Stimulated activated CD4-positive, alpha-beta T cell treated with anti-CD3 and anti-CD28 coated beads, TNF-alpha, amount 100 ng/mL, for 24 hours (primary cell): ENCODE measurements around the gene ATXN2.

ENCODE experiments used
- DNase-seq, 3 experiments: peaks; one replicate each; pipeline ENCODE4 v3.0.0-alpha.2; 2020; ENCODE audit warnings: low read depth in 3 of 3

ATXN2 gene

DNA sequence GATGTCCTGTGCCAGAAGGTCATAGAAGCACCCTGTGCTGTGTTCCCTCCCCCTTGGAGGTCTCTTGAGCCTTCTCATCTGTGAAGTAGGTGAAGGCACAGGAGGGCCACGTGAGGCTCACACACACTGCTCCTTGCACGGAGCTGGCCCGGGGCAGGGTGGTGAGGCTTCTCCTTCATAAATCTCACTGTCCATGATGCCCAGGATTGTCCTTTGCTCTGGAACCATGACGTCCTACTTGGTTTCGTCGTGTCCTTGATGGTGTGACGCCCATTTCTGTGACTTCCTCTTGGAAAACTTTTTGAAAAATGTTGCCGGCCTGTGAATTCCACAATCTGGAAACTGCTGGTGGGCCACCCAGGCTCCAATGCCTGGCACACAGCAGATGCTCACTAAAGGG, 159.0 kb downstream of the ATXN2 start:
- no peak for DNase-seq

DNA sequence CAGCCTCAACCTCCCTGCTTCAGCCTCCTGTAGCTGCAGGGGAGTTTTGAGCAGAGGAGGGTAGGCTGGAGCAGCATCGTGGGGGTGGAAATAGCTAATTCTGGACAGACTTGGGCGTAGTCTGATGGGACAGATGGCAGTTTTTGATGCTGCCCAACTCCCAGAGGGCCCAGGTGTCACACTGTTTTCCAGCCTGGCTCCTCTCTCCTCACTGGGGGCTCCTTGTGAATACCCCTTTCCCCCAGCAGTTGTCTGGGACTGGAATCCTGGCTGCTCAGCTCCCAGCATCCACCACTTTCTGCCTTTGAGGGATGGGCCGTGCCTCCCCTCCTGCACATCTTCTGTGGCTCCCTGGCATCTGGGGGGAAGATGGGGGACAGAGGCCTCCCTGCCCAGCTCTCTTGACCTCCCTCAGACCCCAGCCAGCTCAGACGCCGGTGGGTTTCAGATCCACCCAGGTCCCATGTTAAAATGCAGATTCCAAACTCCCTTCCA, 159.4 kb downstream of the ATXN2 start:
- no peak for DNase-seq

DNA sequence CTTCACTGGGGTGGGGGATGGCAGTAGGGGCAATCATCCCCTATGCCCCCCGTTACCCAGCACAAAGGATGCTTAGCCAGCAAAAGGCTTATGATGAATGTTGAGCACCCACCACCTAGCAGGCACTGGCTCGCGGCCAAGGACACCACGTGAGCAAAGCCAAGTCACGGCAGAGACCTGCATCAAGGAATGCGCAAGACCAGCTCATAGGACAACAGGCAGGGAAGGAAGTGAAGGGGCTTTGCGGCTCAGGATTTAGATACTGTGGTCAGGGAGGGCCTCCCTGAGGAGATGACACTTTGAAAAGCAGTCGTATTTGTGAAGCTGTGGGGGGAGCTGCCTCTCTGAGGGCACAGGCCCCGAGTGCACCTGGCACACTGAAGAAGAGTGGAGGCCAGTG, 160.6 kb downstream of the ATXN2 start:
- peak in 1 of 3 experiments; percentile 49 for DNase-seq

DNA sequence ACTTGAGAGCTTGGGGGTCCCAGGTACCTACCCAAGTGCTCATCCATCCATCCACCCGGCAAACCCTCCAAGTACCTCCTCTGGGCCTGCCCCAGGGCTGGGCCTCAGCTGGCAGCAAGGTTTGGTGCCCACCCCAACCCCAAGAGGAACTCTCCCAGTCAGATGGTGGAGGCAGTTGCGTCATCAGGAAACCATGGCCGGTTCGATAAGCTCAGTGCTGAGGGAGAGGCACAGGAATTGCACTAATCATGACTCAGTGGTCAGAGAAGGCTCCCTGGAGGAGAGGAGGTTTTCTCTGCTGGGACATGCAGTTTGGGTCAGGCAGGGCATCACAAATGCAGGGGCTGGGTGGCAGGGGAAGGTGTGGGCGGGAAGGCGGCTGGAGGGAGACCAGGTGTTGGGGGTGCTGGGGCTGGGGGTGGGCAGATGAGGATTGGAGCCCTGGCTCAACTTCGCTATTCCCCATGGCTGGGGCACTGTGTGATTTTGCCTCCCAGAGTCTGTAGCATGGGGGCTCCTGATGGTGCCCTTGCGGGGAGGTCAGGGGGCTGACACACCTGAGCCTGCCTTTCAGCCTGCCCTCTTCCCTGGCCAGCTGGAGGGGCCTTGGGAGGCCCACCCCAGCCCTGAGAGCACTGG, 161.2 kb downstream of the ATXN2 start:
- no peak for DNase-seq

DNA sequence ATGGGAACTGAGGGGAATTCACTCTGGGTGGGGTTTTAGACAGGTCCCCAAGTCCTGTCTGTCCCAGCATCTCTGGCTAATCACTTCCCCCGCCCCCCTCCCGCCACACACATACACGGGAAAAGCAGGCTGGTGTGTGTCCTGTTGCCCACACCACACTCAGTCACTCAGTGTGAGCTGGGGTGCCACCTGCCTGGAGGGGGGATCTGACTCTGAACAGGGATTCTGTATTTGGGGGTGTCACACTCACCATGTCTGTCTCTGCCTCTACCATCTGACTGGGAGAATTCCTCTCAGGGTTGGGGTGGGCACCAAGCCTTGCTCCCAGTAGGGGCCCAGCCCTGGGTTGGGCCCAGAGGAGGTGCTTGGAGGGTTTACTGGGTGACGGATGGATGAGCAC, 162.3 kb downstream of the ATXN2 start:
- no peak for DNase-seq

DNA sequence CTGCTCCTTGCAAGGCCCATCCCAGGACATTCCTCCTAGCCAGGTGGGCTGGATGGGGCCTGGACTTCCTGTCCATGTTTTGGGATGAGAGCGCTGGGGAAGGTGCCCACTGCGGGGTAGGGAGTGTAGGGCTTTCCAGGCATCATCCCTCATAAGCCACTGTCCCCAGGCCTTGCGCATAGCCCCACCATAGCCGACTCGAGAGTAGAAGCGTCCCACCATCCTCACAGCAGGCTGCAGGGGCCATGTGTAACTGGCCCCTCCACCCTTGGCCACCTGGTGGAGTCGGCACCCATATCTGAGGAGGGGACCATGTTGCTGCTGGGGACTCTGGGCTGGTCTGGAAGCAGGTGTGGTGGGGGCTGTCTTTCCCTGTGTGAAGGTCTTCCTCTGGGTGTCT, 162.8 kb downstream of the ATXN2 start:
- DNase-seq = no peak

DNA sequence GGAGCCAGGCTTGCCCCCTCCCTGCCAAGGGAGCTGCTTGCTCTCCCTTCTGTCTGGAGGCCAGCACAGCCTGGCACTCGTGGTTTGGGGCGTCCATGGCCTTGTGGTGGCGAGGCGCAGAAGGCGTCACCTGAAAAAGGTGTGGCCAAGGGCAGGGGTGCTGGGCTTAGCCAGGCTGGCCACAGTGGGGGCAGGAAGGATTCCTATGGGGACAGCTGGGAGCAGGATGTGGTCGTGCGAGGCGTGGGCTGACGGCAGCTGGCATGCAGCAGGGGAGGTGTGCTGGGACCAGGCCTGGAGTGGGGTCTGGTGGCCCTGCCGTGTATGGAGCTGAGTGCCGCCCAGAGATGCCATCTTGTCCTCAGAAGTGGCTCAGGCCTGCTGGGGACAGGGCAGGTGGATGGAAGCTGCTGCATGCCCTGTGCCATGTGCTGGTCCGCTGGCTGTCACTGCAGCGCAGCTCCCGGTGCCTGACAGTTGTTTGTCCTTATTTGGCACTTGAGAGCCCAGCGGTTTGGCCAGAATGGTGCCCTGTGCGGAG, 163.4 kb downstream of the ATXN2 start:
- DNase-seq = no peak

DNA sequence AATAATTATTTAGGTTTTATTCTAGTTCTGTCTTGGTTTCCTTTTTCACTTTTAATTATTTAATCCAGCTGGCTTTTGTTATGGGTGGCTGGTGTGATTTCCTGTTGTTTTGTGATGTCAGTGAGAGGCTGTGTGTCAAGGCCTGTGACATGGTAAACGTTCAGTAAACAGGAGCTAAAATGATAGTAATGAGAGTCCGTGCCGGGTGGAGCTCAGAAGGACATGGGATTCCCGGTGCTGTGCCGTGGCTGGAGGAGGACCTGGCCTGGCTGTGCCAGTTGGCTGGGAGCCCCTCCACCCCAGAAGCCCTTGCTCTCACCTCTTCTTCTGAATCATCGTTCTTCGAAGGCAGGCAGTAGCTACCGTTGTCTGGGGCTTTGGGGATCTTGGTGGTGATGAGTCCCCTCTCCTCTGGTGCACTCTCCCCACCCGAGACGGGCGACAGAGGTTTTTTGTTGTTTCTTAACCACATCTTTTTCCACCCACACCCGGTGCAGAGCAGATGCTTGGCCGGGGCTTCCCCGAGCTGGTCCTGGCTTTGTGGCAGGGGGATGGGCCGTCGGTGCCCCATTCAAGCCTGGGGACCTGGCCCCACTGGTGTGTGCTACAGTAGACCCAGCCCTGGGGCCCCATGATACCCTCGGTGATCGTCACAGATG, 164.3 kb downstream of the ATXN2 start:
- DNase-seq = peak; percentile 66 to 80 (median 76)

DNA sequence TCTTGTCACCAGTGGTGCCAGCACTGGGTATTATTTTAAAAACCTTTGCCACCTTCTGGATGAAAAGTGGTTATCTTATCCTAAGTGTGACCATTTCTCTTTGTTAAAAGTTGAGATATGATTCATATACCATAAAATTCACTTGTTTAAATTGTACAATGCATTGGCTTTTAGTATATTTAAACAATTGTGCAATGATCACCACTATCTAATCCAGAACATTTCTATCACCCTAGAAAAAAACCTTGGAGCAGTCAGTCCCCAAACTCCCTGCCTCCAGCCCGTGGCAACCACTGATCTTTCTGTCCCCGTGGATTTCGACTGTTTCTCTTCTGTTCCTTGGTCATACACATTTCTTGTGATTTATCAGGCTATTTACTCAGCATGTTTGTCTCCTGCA, 165.1 kb downstream of the ATXN2 start:
- no peak for DNase-seq

DNA sequence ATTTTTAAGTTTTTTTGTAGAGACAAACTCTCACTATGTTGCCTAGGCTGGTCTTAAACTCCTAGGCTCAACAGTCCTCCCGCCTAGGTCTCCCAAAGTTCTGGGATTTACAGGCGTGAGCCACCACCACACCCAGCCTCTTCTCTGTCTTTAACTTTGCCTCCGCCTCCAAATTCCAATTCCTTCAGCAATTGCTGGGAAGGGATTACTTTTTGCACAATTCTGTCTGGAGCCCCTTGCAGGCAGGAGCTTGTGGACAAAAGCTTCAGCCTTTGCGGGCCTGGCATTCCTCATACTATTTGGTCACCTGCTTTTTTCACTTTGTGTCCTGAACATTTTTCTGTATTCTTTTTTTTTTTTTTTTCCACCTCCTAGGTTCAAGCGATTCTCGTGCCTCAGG, 167.3 kb downstream of the ATXN2 start:
- no peak for DNase-seq

DNA sequence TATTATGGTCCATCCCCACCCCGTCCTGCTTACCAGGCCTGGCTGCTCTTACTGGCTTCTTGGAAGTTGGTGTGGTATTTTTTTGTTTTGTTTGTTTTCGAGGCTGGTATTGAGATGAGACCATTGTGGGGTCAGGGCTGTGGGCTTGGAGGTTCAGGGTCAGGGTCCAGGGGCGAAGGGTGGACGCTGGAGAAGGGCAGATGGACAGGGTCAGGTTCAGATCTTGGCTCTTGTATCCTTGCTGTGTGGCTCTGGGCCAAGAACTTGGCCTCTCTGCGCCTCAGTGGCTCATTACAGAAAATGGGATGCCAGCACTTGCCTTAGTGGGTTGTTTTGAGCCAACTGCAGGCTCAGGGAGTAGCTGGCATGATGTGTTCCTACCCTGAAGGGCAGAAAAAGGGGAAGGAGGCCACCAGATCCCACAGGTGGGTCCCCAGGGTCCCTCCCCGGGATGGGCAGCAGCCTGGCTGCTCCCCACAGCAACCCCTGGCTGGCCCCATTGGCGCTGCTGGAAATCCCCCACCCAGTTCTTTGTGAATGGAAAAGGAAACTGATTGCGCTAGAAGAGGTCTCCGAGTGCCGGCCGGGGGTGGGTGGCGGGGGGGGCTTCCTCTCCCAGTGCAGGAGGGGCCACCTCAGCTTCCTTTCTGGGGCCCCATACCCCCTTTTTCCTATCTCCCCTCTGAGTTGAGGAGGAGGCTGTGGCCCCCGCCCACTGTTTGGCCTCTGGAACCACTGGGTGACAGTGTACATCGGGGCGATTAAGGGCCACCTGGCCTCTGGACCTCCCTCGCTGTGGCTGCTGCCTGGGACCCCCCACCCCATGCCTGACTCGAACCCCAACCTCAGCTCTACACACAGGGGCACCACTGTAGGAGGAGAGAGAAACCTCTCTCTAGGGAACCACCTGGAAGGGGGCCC, 168.4 kb downstream of the ATXN2 start:
- DNase-seq = peak; percentile 52 to 59 (median 56)

DNA sequence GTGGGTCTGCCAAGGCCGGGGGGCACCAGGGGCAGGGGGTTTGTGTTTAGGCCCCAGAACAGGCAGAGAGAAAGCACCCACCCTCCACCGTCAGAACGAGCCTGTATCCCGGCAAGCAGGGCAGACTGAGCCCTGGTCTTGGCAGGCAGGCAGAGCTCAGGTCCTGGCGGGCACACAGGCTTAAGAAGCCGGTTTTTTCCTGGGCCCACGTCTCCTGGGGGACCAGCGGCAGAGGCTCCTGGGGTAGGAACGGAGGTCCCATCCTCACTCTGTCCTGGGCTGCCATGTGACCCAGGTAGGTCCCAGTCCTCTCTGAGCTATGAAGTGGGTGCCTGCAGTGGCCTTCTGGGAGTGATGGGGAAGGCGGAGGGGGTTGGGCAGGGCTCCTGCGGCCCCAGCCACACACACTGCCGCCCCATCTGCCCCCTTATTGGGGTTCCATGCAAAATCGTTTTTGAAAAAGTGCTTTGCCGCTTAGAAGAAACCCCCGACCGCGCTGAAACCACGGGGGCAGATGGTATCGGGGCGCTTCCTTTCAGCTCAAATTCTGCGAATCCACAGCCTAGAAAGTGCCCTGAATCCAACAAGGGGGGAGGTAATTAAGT, 169.2 kb downstream of the ATXN2 start:
- DNase-seq = peak in 2 of 3 experiments; percentile 31 to 60

DNA sequence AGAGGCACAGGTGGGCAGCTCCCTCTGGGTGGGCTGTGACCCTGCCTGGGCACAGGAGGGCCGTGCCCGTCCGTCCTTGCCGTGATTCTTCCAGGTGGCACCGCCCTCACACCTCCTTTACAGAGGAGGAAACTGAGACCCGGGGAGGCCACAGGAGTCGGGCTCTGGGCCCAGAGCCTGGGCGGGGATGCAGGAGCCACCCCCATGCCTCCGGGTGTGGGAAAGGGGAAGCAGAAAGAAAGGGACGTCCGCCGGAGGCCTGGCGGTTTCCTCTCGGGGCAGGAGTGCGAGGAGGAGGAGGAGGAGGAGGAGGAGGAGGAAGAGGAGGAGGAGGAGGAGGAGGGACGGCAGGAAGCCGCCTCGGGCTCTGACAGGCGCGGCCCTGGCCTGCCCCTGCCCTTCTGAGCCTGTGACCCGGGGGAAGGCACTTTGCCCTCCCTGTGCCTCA, 170.4 kb downstream of the ATXN2 start:
- no peak for DNase-seq

DNA sequence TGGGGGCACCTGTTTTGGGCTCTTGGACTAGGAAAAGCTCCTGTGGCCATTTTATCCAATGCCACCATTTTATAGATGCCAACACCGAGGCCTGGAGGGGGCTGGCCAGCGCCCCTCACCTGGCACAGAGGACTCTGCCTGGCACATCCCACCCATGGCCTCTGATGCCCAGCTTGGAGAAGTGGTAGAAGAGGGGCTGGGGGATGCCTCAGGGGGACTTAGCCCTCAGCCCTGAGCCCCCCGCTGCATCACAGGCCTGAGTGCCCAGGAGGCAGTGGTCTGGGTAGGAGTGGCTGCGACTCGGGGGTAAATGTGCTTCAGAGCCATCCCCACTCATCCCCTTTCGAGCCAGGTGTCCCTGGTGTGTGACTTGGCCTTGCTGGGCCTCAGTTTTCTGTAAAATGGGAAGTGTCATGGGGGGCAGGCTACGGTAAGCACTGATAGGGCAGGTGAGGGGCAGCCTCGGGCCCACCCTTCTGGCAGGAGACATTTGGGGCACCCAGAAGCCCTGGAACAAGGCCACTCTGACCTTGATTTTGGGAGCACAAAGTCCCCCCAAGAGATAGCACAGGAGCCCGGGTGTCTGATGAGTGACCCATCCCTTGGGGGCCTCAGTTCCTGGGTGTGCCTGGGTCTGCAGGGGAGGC, 170.9 kb downstream of the ATXN2 start:
- DNase-seq = no peak

DNA sequence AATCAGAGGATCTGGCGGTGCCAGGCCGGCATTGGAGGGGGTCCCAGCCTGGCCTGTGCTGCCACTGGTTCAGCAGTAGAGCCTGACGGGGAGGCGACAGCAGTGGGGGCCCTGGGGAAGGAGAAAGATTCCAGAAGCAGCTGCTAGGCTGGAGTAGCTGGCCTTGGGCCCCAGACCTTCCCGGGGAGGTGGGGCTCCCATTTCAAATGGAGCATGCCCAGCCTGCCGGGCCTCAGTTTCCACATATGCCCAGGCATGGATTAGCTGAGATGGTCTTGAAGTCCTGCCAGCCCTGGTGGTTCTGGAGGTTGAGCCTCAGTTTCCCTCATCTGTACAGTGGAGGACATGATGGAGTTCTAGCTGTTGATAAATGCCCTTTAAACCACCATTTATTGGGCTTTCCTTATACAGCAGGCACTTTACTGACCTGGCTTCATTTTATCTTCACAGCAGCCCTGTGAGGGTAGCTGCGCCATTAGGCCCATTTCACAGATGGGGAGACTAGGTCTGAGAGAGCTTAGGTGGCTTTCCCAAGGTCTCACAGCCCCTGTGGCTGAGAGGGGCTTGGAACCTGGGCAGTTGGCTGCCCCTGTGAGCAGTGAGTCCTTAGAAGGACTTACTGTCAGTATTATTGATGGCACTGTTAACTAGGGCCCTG, 171.6 kb downstream of the ATXN2 start:
- no peak for DNase-seq

DNA sequence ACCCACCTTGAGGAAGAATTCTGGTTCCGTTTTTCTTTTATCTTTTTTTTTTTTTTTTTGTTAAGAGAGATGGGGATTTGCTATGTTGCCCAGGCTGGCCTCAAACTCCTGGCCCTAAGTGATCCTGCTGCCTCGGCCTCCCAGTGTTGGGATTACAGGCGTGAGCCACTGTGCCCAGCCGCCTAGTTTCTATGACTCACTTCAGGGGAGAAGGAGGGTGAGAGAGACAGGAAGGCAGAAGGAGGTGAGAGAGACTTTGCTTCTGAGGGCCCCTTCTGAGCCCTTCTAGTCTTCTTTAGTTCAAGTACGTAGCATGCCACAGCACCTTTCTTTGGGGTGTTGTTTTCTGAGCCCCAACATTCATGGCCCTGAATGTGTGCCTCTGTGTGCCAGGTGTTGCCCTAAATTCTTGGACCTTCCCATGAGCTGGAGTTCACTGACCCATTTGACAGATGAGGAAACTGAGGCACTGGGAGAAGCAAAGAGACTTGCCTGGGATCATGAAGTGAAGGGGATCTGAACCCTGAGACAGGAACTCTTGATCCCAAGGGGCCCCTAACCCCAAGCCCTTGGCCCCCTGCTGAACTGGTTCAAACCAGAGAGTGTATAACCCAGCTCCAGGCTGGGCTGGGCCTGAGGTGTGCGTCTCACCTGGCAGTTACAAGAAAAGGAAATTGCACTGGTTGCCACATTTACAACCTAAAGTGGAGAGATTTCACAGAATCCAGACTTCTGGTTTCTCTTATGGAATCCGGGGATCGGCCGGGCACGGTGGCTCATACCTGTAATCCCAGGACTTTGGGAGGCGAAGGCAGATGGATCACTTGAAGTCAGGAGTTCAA, 172.6 kb downstream of the ATXN2 start:
- DNase-seq = no peak

DNA sequence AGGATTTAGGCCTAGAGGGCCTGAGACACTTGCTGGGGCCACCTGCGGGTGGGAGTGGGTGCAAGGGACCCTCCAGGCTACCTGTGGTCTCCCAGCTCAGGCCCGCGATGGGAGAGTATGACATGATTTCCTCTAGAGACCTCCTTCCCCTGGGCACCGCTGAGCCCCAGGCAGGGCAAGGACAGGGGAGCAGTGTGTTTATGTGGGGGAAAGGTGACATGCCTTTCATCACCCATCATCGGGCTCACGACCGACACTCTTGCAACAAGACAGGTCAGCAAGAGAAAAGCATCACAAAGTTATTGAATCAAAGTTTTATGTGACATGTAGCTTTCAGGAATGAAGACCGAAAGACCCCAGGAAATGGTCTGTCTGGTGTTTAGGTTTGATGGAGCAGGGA, 173.5 kb downstream of the ATXN2 start:
- no peak for DNase-seq

DNA sequence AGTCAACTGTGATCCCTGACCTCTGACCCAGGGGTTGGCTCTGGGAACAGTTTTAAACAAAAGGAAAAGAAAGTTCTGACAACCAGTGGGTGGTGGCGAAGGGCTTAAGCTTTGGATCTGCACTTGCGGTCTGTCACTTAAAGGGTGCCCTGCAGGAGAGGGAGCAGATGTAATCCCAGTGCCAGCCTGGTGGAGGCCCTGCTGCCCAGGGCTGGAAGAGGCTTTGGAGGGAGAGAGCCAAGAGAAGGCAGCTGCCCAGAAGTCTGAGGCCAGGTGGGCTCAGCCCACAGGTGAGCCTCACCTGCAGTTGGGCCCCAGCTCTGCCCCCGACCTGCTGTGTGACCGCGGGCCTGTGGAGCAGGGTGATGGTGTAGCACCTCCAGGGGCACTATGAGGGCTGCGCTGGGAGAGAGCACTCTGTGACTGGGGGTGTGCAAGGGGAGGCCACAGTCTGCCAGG, 174.3 kb downstream of the ATXN2 start:
- DNase-seq = no peak

DNA sequence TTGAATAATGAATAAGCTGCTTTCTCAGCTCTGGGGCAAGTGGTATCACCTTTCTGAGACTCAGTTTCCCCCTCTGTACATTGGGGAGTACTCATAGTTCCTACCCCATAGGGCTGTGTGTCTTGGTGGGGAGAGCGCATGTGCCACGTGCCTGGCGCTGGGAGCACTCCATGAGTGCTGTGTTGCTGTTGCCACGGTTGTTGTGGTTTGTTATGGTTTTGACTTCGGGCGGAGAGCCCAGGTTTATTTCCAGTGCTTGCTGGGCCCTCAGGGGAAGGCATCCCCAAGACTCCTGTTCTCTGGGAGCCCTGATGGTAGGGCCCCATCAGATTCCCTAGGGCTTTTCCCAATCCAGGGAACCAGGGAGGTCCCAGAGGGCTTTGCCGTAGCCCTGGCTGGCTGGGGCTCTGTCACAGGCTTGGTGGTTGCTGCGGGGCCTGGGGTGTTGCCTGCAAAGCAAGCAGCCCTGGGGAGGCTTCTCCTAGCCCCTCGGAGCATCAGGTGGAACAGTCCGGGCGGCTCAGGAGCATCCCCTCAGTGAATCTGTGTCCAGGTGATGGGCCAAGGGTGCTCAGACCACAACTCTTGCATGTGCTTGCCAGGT, 174.8 kb downstream of the ATXN2 start:
- no peak for DNase-seq
